Limb (tissue), 2 donors: ENCODE results near the gene SDK2.
A peak's percentile ranks its signal among the peaks of the same experiment; 100 is the strongest.

Source experiments
- DNase-seq, 2 donors: peaks; one replicate each; pipeline ENCODE4 v3.0.0-alpha.2; 2016; ENCODE audit errors: extremely low spot score in 2 of 2

The SDK2 gene

DNA sequence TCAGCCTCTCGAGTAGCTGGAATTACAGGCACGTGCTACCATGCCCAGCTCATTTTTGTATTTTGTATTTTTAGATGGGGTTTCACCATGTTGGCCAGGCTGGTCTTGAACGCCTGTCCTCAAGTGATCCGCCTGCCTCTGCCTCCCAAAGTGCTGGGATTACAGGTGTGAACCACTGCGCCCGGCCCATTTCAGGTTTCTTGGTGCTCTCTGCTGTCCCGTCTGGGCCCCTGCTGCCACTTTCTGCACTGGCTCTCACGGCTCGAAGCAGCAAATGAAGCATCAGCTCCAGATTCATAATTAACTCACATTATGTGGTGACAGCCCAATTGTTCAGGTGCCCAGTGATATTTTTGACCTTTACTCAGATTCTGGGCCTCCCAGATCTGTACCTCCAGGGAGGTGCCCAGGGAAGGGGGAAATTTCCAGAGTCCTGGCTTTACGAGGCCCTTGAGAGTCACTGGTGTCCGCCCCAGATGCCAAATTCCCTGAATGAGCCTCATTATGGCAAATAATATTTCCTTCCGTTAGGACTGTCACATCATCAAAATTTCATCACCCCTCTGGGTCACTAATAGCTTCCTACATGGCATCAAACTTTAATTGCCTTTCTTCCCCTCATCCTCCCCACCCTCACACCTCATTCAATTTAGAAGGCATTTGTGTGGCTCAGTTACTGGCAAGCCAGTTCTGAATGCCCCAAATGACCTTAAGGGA is 9.0 kb downstream of the SDK2 start:
- peak in 1 of 2 donors; percentile 26 for DNase-seq

DNA sequence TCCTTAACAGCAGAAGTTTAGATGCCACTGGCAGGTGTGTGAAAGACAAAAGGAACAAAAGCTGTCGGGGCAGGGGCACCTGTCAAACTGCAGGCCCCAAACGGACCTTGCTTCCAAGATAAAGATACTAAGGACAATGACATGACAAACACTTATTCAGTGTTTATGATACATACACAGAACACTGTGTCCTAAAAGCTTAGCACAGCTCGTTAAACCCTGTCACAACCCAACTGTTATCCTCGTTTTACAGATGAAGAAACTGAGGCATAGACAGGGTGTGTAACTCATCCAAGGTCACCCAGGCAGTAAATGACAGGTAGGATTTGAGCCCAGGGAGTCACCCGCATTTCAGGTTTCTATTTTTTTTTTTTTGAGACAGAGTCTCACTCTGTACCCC is 9.6 kb downstream of the SDK2 start:
- no peak for DNase-seq

DNA sequence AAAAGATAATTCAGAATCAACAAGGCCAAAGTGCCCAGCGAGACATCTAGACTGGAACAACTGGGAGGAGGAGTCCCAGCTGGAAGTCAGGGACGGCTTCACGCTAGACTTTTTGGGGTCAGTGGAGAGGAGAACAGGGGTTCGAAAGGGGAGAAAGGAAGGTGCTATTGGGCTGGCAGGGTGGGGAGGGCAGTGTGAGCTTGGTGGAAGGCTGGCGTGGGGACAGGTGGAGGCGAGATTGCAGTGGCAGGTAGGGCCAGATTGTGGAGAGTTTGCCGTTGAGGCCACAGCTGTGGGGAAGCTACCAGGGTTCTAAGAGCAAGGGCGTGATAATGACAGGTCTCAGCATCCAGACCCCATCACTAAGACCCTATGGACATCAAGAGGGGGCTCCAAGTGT is 10.5 kb downstream of the SDK2 start:
- no peak for DNase-seq

DNA sequence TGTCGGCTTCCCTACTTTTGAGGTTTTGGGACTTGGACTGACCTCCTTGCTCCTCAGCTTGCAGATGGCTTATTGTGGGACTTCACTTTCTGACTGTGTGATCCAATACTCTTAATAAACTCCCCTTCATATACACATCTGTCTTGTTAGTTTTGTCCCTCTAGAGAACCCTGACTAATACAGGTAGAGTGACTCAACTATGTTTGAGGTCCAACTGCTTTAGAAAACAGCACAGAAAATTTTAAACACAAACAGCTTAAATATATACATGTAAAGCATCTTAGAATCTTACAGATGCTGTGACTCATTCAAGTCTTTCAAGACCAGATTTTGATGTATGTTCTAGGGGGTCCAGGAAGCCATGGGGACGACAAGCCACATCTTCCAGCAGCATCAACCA is 11.7 kb downstream of the SDK2 start:
- DNase-seq = no peak

DNA sequence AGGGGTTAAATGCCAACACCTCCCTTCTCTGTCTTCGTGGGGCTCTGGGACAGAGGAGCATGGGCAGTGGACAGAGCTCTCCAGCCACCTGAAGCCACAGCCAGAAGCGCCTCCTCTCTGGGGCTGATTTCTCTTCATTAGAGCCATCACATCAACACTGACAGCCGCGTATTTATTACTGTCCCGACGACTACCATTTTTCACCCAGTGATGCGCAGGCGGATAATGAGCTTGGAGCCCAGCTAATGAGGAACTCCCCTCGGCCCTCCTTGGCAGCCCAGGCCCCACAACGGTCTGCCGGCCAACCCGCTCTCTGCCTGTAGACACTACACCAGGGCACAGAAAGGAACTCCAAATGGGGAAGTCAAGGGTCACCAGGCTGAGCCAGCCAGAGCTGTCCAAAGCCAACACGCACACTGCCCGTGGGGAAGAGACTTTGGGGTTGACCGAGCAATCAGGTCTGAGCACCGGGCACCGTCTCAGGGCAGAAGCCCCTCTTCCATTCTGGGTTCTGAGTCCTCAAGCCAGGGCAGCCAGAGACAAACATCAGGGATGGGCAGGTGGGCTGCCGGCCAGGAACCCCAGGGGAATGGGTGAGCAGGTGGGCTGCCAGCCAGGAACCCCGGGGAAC is 13.2 kb downstream of the SDK2 start:
- DNase-seq = peak in 1 of 2 donors; percentile 29

DNA sequence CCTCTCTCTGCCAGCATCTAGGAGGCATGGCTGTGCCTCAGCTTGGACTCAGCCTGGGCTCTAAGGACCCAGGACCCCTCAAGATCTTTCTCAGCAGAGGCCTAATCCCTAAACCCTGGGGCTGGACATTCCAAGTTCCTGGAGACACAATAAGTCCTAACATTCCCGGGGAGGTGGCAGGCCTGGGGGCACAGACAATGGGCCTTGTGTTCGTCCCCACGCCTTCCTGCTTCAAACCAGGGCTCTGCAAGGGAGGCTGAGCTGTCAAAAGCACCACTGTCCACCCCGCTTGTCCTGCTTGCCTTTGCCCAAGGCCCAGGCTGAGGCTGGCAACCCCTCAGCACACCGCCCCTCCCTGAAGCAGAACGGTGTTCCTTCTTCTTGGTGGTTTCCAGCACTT is 13.7 kb downstream of the SDK2 start:
- DNase-seq = peak in 1 of 2 donors; percentile 37

DNA sequence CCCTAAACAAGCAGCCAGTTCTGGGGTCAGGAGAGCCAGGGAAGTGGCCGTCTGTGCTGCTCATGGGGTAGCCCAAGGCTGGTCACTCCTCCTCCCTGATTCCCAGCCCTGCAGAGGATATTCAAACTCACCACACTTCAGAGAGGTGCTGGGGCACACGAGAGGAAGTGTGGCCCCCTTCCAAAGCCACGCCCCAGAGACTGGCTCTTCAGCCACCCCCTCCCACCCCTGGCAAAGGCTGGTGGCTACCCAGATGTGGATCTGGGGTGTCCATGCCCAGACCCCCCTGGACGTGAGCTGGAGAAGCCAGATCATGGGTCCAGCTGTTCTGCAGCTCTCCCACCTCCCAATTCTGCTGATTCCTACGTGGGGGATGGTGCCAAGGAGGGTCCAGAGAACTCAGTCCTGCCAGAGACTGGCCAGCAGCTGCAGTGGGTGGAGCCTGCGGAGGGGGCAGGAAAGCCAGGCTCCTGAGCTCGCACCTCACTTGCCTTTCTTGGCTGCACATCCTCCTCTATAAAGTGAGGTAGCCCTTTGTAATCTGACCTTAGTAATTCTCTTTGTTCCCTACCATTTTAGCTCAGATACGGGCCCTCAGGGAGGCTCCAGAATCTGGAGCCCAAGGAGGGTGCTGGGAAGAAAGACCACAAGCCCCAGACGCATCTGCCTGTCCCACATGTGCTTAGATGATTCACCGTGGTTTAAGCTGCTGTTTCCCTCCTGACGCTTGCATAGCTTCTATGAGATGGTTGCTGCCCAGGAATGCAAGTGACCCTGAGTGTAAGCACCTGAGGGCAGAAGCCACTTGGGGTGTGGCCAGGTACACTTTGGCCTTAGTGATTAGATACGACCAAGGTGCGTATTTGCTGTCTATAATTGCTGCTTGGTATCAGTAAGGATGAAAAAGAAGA is 15.3 kb downstream of the SDK2 start:
- no peak for DNase-seq

DNA sequence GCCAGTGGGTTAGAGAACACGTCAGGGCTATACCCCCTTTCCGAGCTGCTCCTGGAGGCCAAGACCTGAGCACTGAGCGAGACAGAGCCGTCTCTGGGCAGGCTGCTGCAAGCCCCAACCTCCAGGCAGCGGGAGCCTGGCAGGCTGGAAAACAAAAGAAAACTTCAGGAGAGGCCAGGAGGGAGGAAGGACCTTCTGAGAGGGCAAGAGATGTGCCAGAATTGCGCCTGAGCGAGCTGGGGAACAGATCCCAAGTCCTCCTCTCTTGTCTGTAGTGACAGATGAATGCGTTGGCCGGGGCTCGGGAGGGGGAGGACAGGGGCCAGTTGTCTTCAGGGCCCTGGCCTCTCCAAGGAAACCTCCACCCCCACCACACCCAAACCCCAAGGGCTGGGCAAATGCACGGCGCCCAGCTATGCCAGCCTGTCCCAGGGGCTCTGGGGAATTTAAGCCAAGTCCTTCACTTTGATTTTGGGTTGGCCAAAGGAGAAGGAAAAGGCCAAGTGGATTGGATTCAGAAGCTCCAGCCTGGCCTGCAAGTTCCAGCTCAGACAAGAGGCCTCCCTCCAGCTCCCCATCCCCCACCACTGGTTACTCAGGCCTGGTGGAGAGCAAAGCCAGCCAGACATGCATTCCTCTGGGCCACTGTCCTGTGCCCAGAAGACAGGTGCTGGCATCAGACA is 18.1 kb downstream of the SDK2 start:
- peak in 1 of 2 donors; percentile 44 for DNase-seq

DNA sequence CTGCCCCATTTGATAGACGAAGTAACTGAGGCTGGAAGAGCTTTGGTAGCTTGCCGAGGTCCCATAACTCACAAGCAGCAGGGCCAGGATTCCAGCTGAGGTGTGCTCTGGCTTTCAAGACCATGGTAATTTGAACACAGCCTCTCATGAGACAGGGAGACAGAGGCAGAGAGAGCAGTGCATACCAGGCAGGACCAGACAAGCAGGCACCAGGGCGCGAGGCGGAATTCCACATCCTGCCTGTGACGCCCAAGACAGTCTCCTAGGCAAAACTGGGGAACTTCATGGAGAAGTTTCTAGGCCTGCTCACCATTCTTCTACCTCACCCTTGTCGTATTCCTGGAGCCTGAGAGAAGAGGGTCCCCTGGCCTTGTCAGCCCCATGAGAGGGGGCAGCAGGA is 19.2 kb downstream of the SDK2 start:
- DNase-seq = no peak

DNA sequence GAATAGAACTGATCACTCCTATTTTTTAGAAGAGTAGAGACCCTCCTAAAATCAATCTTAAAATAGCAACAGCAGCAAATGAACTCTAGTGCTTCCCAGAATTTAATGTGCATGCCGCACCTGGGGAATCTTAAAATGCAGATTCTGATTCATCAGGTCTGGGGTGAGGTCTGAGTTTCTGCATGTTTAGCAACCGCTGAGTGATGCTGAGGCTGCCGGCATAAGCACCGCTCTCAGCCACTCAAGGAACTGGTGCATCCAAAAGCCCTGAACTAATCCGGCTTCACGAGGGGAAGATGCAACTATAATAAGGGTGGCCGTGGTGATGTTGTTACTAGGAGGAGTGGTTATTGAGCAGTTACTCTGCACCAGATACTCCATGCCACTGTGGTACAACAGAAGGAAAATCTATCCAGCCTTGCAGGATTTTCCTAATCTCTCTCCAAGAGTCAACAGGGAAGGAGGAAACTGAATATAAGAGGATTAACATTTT is 19.7 kb downstream of the SDK2 start:
- DNase-seq = no peak

DNA sequence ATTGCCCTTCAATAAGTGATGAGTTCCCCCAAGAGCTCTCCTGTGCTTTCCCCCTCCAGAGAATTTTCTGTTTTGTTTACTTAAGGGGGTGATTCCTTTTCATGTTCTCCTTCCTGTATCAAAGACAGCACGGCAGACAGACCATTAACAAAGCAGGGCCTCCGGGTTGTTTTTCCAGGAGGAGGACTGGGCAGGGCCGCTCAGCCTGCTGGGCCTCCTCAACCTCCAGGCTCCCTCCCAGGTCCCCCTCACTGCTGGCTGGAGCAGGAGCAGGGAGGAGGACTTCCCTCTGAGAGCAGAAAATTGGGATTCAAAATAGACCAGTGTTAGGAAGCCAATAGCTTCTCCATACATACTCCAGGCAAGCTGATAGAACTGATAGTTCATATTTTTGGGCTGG is 20.4 kb downstream of the SDK2 start:
- DNase-seq = no peak

DNA sequence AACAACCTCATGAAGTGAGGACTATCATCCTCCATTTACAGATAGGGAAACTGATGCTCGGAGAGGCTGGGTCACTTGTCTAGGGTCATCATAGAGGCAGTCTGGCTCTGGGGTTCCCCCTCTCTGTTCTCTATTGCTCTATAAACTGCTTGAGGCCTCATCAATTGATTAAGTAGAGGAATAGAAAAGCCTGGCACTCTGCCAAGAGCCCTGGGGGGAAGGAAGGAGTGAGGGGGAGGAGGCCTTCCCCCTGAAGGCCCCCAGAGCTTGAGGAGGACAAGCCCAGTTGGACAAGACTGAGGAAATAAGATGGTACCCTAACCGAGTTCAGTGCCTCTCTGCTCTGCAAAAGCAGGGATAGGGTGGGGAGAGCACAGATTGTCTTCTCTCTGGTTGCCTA is 21.0 kb downstream of the SDK2 start:
- DNase-seq = no peak

DNA sequence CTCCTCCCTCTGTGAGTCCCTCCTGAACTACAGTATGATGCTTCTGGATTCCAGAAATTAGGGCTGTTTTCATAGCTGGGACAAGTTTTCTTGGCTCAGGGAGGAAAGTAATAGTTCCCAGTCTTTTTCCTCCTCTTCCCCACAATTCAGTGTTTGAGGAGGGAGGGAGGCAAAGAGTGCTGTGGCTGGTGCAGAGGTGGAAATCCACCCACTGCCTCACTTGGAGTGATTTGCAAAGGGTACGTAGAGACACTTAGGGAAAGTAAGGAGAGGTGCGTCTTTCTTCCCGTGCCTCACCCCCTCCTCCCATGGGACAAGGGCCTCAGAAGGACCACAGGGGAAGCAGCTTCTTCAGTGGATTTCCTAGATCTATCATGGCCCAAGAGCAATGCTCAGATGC is 21.9 kb downstream of the SDK2 start:
- no peak for DNase-seq

DNA sequence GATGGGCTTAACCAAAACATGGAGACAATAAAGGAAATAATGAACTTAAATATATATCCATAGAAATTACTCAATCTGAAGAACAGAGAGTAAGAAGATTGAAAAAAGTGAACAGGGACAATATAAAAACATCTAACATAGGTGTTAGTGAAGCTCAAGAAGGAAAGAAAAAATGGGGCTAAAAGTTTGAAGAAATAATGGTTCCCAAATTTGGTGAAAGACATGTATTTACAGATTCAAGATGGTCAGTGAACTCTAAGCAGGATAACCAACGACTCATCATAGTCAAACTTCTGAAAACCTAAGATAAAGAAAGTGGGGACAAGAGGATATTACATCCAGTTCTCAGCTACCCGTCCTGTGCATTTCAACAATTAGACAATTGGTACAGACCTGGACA is 22.6 kb downstream of the SDK2 start:
- no peak for DNase-seq

DNA sequence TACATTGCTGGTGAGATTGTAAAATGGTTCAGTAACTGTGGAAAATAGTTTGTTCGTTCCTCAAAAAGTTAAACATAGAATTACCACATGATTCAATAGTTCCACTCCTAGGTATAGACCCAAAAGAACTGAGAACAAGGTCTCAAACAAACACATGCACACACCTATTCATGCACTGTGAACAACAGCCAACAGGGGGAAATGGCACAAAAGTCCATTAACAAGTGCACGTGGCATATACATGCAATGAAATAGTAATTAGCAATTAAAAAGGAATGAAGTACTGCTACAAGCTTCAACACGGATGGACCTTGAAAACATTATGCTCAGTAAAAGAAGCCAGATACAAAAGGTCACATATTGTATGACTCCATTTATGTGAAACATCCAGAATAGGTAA is 23.8 kb downstream of the SDK2 start:
- no peak for DNase-seq

DNA sequence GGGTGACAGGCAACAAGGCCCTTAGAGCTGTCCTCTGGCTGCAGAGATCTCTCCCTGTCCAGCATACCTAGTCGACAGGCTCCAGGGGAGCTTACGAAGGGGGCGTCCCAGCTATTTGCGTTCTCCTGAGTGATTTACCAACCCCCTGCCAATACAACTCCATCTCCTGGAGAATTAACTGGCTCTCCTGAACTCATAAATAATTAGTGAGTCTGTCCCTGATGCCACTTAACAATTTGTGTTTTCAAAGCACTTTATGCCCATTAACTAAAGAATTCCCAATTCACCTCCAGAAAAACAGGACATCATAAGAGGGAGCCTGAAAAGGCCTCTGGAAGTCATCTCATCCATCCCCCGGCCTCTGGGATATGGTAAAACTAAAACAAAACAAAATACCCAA is 26.7 kb downstream of the SDK2 start:
- no peak for DNase-seq

DNA sequence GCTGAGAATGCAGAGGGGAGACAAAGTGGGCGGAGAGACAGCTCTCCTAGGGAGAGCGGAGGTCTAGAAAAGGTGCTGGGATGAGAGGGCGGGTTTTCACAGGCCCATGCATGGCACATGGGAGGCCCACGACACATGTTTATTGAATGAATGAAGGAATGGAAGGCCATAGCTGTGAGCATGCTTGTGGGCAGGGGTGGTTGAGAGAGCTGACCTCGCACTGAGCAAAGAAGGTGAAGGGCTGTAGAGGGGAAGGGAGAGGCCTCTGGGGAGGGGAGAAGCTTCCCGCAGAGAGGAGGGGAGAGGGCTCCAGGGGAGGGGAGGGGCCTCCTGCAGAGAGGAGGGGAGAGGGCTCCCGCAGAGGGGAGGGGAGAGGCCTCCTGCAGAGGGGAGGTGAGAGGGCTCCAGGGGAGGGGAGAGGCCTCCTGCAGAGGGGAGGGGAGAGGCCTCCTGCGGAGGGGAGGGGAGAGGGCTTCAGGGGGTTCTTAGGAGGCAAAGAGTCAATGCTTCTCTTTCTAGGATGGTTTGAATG is 27.3 kb downstream of the SDK2 start:
- no peak for DNase-seq

DNA sequence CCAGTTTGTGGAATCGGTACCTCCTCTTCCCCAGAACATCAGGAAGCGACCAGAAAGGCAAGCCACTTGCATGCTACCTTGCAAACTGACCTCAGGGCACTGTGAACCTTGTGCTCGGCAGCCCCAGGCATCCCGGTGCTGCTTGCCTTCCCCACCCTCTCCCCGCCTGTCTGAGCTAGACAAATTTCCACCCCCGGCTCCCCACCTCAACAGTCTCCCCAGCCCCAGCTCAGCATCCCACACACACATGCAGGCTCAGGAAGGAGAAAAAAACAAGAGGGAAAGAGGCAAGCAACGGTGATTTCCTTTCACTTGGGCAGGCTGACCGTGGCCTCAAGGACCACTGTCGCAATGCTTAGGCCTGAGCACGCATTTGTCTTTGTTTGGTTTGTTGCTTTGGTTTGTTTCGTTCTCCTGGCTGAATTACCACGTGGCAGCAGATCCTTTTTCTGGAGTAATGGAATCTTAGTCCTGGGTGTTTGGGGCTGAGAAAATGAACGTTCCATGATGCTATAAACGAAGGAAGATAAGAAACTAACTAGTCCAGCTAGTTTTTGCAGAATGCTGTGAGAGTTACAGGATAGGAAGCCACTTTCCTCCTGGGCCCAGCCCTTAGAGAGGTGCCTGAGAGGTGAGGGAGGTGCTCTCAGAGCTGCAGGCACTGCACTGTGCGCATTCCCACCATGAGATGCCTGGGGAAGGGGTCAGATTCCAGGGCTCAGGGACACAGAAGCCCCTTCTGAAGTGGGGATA is 27.9 kb downstream of the SDK2 start:
- DNase-seq = no peak

DNA sequence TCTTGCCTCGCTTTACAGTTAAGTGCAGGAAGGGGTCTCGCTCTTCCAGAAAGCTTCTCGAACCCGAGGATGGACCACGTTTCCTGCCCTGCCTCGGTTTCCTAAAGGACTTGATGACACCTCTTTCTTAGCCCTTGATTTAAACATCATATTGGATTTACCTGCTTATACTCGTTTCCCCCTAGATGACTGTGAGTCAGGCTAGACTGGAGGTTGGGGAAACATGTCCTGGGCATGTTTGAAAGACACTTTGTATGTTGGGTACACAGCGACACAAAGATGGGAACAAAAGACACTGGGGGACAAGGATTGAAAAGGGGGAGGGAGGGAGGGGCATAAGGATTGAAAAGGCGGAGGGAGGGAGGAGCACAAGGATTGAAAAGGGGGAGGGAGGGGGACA is 30.0 kb downstream of the SDK2 start:
- no peak for DNase-seq
